OCI-M1 (cell line): Measurements from ENCODE around the gene PIGR.

Experiments used
- DNase-seq: peaks from one replicate; lab custom pipeline; 2025; lab: John Stamatoyannopoulos, UW

PIGR gene

GRCh38 chr1:206909883-206910318 lies 36.4 kb downstream of the PIGR start:
- DNase-seq, result no peak

GRCh38 chr1:206909161-206909882 lies 36.9 kb downstream of the PIGR start:
- DNase-seq, result no peak

GRCh38 chr1:206908038-206908437 lies 38.2 kb downstream of the PIGR start:
- no peak for DNase-seq

GRCh38 chr1:206907304-206907991 lies 38.8 kb downstream of the PIGR start:
- DNase-seq, result peak; percentile 26

- DNase-seq, result no peak
Observed at GRCh38 chr1:206905295-206906164, 40.7 kb downstream of the PIGR start.

- DNase-seq, result no peak
Observed at GRCh38 chr1:206904423-206905142, 41.7 kb downstream of the PIGR start.

- DNase-seq, result no peak
Observed at GRCh38 chr1:206903687-206904086, 42.6 kb downstream of the PIGR start.

- DNase-seq, result no peak
Observed at GRCh38 chr1:206902702-206903101, 43.6 kb downstream of the PIGR start.

GRCh38 chr1:206901944-206902343 lies 44.3 kb downstream of the PIGR start:
- no peak for DNase-seq

GRCh38 chr1:206900149-206900548 lies 46.1 kb downstream of the PIGR start:
- no peak for DNase-seq

GRCh38 chr1:206899717-206900116 lies 46.5 kb downstream of the PIGR start:
- DNase-seq, result no peak

- no peak for DNase-seq
Observed at GRCh38 chr1:206898915-206899431, 47.3 kb downstream of the PIGR start.

- no peak for DNase-seq
Observed at GRCh38 chr1:206898089-206898914, 48.0 kb downstream of the PIGR start.

- DNase-seq, result no peak
Observed at GRCh38 chr1:206897175-206897574, 49.1 kb downstream of the PIGR start, which contains the start of gene IL24. Gene IL24, plus strand, starts transcription at chr1:206897443. Its CDS starts 390 bp downstream, at chr1:206897833.

- no peak for DNase-seq
Observed at GRCh38 chr1:206896261-206896660, 50.0 kb downstream of the PIGR start.

GRCh38 chr1:206895837-206896242 lies 50.4 kb downstream of the PIGR start:
- DNase-seq, result no peak

GRCh38 chr1:206895325-206895724 lies 50.9 kb downstream of the PIGR start:
- DNase-seq, result no peak

- DNase-seq, result no peak
Observed at GRCh38 chr1:206893380-206893779, 52.9 kb downstream of the PIGR start.

GRCh38 chr1:206892351-206892984 lies 53.8 kb downstream of the PIGR start:
- no peak for DNase-seq

GRCh38 chr1:206891412-206891811 lies 54.9 kb downstream of the PIGR start:
- no peak for DNase-seq
